G401 (cell line): ENCODE measurements around the gene CLEC17A. TPM values are rescaled to one million over a fixed set of nuclear protein-coding genes. Genes with fewer than 3 reads are reported as not detected.
"Not testable (repeated sequence)": the region's sequence is repeated elsewhere in the genome, so short reads cannot be mapped to it uniquely, and the experiment has no call there.

ENCODE experiments used
- DNase-seq: peaks from one replicate; pipeline ENCODE4 v3.0.0-alpha.2; 2015; ENCODE audit warnings: low spot score
- in situ Hi-C: cut with HindIII; loops from 2 replicates; pipeline ENCODE4 v1.10.0; 2016; ENCODE audit warnings: low sequenced_read_pairs, mixed read lengths
- total RNA-seq: library from RNA; depleted of rRNA; stranded (reverse); fragments of >200 nt; shearing (Covaris generic); gene quantifications from 2 replicates; pipeline ENCODE4 v1.2.3, GENCODE V29; 2014

The CLEC17A gene
- total RNA-seq, 1 experiment from 2014 or later, result not detected

DNA sequence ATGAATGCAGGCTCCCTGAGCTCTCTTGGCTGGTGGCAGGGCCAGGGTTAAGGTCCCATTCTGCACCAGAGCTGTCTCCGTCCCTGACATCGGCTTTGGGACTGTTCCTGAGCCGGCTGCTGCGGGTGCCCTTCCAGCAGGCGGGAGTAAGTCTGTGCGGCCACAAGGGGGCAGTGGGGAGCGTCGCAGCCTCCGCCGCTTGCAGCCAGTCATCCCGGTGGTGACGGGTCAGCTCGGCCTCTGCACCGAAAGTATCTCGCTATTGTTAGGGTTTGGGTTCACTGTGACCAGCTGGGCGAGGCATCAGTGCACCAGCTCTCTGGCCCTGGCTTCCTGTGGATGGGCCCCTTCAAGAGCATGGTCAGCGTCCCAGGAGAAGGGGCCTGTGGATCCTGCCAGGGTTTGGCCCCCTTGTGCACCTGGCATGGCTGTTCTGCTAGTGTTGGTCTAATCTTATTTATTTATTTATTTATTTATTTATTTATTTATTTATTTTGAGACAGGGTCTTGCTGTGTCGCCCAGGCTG, 26.2 kb upstream of the CLEC17A start:
- DNase-seq, result peak; percentile 87
- in situ Hi-C loops, result no loop called here

DNA sequence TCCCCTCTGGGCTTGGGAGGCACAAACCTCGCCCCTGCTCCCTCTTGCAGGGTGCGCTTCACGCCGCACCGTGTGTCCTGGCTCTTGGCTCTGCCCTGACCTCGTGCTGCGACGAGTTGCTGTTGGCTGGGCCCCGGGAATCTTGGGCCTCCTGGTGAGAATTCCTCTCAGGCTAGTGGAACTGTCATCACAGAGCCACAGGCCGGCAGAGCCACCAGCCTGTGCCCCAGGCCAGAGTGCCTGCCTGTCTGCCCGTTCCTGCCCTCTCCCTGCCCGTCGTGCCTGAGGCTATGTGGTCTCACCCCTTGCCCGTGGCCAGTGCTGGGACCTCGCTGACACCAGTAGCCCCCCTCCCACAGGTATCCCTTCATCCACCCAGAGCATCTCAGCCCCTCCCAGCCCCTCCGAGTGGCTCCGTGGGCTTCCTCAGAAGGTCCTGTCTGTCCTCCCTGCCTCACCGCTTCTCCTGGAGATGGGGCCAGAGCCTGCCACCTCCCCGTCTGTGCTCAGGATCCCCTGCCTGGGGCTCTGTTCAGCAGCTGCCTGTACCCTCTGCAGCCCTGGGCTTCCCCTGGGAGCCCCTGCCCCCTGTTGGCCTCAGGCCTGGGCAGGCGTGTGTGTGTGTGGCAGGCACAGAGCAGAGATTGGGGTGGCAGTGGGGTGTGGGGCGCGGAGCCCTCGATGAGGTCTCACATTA, 24.4 kb upstream of the CLEC17A start:
- no peak for DNase-seq
- in situ Hi-C loops, result no loop called here

DNA sequence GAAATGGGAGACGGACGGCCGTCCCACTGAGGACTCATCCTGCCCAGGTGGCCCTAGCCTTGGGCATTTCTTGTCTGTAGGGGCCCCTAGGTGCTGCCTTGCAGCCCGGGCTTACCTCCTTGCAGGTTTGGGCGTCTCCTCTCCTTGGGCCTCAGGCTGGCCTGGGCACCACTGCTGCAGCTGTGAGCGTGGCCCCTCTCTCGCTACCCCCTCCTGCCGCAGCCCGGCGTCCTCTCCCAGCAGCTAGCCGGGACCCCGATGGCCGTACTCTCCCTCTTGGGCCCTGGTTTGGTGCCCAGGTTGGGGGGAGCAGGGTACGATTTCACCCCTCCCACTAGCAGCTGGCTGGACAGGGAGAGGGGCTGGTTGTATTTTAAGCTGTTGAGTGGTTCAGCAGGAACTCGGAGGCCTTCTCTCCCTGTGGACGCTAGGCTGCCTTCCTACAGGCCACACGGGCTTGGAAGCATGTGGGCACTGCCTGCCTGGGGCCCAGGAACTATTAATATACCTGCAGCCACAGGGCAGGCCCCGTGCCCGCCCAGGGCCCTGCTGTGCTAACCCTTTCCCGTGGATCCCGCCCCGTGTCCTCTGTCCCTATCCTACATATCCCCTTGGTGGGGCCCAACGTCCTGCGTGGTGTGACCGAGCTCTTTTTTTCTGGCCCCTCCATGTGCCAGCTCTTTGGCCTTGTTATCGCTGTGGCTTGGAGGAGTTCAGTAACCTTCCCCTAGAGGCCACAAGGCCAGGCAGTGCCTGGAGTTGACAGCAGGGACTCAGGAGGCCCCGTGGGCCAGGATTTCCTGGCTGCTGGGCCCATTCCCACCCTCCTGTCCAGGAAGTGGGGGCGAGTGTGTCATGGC, 22.7 kb upstream of the CLEC17A start:
- in situ Hi-C loops, result loop anchor here (10.0 kb wide), 1 partner anchor 125 kb away; no protein-coding TSS in a partner anchor
- peak; percentile 63 for DNase-seq

DNA sequence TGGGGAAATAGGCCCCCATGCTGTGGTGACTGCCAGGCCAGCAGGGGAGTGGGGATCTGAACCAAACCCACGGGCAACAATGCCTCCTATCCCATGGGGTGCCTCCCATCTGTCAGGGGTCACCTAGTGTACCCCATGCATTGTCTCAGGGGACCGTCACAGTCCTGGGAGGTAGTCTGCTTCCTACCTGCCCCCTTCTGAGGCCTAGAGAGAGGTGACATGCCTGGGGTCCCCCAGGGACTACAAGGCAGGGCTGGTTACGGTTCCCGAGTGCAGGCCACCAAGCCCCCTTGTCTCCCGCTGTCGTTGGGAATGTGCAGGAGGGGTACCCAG, 22.1 kb upstream of the CLEC17A start:
- in situ Hi-C loops, result loop anchor here (10.0 kb wide), 1 partner anchor 124 kb away; no protein-coding TSS in a partner anchor
- no peak for DNase-seq

DNA sequence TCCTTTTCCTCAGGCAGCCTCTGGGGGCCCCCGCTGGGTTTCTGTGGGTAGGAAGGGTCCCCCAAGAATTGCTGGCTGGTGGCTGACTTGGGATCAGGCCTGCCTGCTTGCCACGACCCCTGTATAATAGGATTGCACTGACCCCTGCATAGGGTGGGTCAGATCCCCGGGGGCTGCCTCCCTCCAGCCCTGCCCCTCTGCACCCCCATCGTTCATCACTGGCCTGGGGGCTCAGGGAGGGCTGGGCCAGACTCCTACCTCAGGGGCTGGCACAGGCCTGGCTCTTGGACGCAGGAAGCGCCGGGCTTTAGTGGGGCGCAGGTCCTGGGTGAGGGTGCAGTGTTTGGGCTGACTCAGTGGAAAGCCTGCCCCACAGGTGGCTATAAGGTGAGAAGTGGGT, 21.6 kb upstream of the CLEC17A start:
- in situ Hi-C loops, result loop anchor here (10.0 kb wide), 1 partner anchor 124 kb away; no protein-coding TSS in a partner anchor
- no peak for DNase-seq

DNA sequence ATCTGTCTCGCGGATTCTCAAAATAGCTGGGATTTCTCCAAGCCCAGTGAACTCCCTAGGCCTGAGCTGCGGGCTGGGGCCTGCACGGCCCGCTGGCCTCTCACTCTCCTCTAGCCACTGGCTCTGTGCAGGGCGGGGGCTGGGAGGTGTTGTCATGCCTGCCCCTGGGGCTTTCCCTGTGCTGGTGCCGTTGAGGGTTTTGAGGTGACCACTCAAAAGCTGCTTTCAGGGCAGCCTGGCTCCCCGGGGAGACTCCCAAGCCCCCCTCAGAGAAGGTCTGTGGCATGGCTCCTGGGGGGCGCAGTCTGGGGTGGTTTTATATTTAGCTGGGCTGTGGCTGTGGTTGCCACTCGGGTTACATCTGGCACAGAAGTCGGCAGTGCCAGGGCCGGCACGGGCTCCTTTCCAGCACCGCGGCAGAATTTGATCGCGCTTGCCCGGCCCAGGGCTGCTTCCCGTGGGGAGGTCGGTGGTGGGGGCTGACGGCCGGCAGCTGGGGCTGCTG, 21.0 kb upstream of the CLEC17A start:
- in situ Hi-C loops, result loop anchor here (10.0 kb wide), 1 partner anchor 123 kb away; no protein-coding TSS in a partner anchor
- no peak for DNase-seq

DNA sequence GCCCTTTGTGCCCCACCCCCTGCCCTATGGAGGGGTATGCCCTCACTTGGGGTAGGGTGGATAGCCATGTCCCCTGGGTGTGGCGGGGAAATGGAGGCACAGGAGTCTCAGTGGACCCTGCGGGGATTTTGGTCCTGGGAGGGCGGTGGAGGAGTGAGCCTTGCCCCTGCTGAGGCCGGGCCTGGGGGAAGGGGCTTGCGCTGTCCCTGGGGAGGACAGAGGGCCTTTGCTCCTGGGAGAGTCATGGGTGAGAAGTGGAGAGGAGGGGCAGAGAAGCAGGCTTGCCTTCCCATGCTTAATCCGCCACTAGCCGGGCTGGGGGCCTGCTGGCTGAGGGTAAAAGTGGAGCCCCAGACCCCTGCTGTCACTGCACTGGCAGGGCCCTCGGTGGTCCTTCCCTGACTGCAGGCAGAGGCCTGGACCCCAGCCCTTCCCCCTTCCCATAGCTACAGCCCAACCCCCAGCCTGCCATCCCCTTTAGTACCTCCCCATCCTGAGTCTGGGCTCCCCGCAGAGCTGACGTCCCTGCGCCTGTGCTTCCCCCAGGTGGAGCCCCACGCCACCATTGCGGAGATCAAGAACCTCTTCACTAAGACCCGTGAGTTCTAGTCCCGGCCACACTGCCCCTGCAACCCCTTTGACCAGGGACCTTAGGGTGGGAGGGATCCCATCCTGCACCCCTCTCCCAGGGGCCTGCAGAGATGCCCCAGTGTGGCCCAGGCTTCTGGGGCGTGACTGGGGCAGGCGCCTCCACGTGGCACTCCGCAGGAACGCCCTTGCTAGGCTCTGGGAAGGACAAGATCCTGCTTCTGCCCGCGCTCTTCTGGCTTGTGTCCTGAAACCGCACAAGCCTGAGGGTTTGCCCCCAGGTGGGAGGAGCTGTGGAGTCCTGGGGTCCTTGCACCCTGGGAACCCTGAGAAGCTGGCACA, 20.0 kb upstream of the CLEC17A start:
- DNase-seq, result no peak
- in situ Hi-C loops, result loop anchor here (10.0 kb wide), 1 partner anchor 122 kb away; no protein-coding TSS in a partner anchor

DNA sequence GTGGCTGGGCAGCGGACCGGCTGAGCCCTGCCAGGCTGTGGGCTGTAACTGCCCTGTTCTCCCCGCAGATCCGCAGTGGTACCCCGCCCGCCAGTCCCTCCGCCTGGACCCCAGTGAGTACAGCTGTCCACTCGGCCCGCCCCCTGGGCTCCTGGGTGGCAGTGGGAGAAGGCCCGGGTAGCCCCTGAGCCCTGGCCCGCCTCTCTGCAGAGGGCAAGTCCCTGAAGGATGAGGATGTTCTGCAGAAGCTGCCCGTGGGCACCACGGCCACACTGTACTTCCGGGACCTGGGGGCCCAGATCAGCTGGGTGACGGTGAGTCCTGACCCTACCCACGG, 19.3 kb upstream of the CLEC17A start:
- no peak for DNase-seq
- in situ Hi-C loops, result loop anchor here (10.0 kb wide), 1 partner anchor 121 kb away; no protein-coding TSS in a partner anchor

DNA sequence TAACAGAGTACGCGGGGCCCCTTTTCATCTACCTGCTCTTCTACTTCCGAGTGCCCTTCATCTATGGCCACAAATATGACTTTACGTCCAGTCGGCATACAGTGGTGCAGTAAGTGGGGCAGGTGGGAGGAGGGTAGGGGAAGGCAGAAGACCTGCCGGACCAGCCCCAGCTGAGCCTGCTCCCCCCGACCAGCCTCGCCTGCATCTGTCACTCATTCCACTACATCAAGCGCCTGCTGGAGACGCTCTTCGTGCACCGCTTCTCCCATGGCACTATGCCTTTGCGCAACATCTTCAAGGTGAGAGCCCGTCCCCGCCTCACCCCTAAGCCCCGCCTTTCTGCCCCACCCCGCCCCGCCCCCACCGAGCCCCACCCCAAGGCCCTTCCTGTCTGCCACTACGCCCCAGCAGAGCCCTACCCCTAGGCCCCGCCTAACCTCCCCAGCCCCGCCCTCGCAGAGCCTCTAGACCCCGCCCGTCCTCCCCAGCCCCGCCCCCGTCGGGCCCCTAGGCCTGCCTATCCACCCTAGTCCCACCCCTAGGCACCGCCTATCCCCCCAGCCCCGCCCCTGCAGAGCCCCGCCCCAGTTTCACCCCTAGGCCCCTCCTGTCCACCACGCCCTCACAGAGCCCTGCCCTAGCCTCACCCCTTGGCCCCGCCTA, 18.8 kb upstream of the CLEC17A start:
- peak; percentile 23 for DNase-seq
- in situ Hi-C loops, result loop anchor here (10.0 kb wide), 1 partner anchor 121 kb away; no protein-coding TSS in a partner anchor

DNA sequence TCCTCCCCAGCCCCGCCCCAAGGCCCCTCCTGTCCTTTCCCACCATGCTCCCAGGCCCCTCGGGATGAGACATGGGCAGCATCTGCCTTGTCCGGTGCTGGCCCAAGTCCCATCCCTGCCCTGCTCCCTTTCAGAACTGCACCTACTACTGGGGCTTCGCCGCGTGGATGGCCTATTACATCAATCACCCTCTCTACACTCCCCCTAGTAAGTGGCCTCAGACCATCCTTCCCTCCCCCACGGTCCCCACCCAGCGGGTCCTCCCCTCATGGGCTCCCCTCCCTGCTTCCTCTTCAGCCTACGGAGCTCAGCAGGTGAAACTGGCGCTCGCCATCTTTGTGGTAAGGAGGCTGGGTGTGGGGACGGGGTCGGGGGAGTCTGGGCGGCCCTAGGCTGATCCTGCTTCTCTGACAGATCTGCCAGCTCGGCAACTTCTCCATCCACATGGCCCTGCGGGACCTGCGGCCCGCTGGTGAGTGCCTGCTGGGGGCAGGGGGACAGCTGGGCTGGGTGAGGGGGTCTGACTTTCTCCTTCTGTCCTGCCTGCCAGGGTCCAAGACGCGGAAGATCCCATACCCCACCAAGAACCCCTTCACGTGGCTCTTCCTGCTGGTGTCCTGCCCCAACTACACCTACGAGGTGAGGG, 18.1 kb upstream of the CLEC17A start:
- in situ Hi-C loops, result loop anchor here (10.0 kb wide), 1 partner anchor 120 kb away; no protein-coding TSS in a partner anchor
- not testable (repeated sequence) for DNase-seq

DNA sequence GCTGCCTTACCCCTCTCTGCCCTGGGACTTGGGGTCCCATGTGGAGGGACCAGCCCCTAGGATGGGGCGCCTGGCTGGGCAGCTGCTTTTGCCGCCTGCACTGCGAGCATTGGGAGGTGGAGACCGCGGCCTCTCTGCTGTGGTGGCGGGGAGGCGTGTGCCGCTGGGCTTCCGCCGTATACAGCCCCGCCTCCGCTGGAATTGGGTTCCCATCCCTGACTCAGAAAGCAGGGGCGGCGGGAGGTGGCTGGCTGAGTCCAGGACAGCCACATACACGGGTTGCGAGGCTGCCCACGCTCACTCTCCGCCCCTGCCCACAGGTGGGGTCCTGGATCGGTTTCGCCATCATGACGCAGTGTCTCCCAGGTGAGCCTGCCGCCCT, 17.6 kb upstream of the CLEC17A start:
- DNase-seq, result no peak
- in situ Hi-C loops, result loop anchor here (10.0 kb wide), 1 partner anchor 120 kb away; no protein-coding TSS in a partner anchor

DNA sequence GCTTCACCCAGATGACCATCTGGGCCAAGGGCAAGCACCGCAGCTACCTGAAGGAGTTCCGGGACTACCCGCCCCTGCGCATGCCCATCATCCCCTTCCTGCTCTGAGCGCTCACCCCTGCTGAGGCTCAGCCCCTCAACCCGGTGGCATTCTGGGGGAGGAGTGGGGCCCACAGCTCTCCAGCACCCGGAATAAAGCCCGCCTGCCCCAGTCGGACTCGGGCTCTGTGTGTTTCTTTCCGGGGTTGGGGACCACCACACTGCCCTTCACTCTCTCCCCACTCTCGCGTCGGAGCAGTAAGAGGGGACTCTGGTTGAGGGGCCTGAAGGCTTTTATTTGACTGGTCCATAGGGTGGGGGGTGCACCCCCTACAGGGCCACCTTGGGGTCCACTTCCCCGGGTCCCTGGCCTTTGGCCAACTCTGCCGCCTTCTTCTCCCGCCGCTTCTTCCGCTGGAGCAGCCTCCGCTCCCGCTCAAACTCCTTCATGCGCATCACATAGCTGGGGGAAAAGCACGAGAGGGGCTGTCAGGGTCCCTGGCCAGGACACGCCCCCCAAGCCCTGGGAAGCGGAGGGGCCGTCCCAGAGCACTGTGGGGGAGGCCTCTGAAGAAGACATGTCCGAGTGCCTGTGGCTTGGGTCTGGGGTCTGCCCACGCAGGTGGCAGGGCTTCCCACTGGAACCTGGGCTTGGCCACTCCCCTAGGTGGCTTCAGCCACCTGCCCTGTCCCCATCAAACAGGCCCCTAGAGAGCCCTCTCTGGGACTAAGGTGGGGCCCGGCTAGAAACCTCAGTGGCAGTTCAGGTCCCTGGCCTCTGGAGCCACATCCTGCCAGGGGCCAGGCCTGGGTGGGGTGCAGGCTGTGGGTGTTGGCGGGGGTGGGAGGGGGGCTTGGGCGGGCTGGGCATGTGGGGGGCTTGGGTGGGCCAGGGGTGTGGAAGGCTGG, 16.8 kb upstream of the CLEC17A start:
- DNase-seq, result no peak
- in situ Hi-C loops, result loop anchor here (10.0 kb wide), 1 partner anchor 119 kb away; no protein-coding TSS in a partner anchor

DNA sequence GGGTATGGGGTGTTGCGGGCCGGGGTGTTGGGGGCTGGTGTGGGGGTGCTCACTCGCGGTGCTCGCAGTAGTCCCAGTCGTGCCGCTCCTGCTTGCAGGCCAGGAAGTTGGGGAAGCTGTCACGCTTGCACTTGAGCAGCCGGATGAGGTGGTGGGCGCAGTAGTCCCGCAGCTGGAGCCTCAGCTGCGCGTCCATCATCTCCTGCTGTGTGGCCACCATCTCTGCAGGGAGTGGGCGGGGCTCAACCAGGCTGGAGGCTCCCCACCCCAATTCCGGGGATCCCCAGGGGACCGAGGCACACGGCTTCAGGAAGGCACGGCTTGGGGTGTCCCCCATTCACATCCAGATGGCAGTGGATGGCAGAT, 16.2 kb upstream of the CLEC17A start:
- in situ Hi-C loops, result loop anchor here (10.0 kb wide), 1 partner anchor 118 kb away; no protein-coding TSS in a partner anchor
- DNase-seq, result no peak

DNA sequence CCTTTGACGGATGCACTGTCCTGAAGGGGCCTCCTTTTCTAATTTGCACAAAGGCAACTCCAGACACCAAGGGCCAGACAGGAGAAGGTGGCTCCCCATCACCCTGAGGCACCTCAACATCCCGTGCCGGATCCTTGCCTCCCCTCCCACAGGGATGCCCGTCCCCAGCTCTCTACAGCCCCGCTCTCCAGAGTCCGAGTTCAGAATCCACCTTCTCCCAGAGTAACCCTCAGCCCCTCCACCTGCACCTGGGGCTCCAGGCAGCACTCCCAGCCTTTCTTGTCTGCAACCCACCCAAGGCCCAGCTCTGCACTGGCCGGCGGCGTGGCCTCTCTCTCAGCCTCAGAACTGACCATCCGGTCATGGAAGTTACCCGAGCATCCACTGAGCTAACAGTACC, 15.8 kb upstream of the CLEC17A start:
- DNase-seq, result no peak
- in situ Hi-C loops, result loop anchor here (10.0 kb wide), 1 partner anchor 118 kb away; no protein-coding TSS in a partner anchor

DNA sequence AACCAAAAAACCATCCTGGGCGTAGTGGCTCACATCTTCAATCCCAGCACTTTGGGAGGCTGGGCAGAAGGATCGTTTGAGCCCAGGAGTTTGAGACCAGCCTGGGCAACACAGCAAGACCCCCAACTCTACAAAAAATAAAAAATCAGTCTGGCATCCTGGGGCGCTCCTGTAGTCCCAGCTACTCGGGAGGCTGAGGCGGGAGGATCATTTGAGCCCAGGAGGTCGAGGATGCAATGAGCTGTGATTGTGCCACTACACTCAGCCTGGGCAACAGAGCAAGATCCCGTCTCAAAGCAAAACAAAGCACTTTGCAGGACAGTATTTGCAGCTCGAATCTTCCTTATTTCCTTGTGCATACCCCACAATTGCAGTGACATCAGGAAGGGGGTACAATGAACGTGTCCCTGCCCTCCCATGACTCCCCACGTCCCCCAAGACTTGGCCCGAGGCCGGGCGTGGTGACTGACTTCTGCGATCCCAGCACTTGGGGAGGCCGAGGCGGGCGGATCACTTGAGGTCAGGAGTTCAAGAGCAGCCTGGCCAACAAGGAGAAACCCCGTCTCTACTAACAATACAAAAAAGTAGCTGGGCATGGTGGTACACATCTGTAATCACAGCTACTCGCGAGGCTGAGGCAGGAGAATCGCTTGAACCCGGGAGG, 11.9 kb upstream of the CLEC17A start:
- in situ Hi-C loops, result no loop called here
- DNase-seq, result no peak
